RWPE1 (cell line): ENCODE measurements around the gene ALG14.

Experiments used
- CTCF ChIA-PET: fragments of 350-600 bp; sonication (Branson Sonifier 250); formaldehyde crosslinking; extraction: SDS; loops from one replicate; lab custom pipeline; 2021; lab: Yijun Ruan, JAX
- POLR2A ChIA-PET: fragments of 400-600 bp; formaldehyde crosslinking; extraction: SDS; loops from one replicate; lab custom pipeline; 2020; ENCODE audit warnings: antibody characterized with exemption; ENCODE audit not compliant: low non-redundant PET; lab: Yijun Ruan, JAX
- DNase-seq: peaks from one replicate; pipeline ENCODE4 v3.0.0; 2012; ENCODE audit warnings: low spot score
- H3K27ac ChIP-seq: fragments of 450-650 bp; 2 replicates; pipeline ENCODE4 v1.5.1; 2017
- TF ChIP-seq, protein P1 (sequence below): fragments of 450-650 bp; conservative IDR thresholded peaks from 2 replicates; pipeline ENCODE4 v1.5.1; 2017; ENCODE audit warnings: low read depth, mild to moderate bottlenecking

Gene ALG14

DNA sequence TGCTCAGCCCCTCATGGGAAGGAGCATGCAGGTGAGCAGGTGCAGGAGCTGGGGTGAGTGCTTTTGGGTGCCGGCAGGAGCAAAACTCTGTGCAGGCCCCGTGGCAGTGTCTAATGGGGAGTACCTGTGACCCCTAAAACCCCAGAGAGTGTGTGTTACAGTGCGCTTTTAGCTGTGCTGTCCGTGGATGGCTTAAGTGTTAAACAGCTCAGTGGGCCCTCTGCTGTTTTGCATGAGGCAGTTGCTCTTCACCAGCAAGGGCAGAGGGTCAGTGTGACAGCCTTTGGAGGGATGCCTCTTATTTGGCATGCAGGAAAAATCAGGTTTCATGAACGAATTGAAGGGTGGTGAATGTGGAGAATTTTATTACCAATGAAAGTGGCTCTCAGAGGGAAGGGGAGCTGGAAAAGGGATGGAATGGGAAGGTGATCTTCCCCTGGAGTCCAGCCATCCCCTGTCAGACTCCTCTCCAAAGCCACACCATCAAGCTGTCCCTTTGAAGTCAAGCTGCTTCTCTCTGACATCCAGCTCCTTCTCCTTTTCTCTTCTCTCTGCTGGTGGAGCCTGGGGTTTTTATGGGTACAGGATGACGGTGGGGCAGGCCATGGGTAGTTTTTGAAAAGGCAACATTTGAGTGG lies 17.0 kb upstream of the ALG14 start:
- ChIA-PET POLR2A (no interaction called here), CTCF (interaction anchor here (0.7 kb wide), 1 partner anchor 226 kb away, joined by 3 read pairs; no protein-coding TSS in a partner anchor)
- H3K27ac ChIP-seq = no peak overlapping the region
- DNase-seq = no peak
- TF ChIP-seq, protein P1, sequence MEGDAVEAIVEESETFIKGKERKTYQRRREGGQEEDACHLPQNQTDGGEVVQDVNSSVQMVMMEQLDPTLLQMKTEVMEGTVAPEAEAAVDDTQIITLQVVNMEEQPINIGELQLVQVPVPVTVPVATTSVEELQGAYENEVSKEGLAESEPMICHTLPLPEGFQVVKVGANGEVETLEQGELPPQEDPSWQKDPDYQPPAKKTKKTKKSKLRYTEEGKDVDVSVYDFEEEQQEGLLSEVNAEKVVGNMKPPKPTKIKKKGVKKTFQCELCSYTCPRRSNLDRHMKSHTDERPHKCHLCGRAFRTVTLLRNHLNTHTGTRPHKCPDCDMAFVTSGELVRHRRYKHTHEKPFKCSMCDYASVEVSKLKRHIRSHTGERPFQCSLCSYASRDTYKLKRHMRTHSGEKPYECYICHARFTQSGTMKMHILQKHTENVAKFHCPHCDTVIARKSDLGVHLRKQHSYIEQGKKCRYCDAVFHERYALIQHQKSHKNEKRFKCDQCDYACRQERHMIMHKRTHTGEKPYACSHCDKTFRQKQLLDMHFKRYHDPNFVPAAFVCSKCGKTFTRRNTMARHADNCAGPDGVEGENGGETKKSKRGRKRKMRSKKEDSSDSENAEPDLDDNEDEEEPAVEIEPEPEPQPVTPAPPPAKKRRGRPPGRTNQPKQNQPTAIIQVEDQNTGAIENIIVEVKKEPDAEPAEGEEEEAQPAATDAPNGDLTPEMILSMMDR = no peak

DNA sequence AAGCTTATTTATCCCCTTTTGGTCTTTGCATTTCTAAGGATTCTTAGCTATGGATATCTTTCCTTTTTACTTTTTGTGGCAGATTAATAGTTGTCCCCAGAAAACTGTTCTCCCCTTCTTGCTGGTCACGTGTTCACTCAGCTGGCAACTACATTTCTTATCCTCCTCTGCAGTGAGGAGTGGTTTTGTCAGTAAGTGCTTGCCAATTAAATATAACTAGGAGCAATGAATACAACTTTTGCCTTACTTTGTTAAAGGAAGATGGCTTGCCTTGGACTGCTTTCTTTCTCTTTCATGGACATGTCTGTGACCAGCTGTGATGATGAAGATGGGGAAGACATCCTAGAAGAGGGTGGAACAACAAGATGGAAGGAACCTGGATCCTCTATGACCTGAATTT lies 15.6 kb upstream of the ALG14 start:
- ChIA-PET POLR2A (no interaction called here), CTCF (no interaction called here)
- TF ChIP-seq, protein P1 = no peak
- DNase-seq = no peak
- no peak overlapping the region for H3K27ac ChIP-seq

DNA sequence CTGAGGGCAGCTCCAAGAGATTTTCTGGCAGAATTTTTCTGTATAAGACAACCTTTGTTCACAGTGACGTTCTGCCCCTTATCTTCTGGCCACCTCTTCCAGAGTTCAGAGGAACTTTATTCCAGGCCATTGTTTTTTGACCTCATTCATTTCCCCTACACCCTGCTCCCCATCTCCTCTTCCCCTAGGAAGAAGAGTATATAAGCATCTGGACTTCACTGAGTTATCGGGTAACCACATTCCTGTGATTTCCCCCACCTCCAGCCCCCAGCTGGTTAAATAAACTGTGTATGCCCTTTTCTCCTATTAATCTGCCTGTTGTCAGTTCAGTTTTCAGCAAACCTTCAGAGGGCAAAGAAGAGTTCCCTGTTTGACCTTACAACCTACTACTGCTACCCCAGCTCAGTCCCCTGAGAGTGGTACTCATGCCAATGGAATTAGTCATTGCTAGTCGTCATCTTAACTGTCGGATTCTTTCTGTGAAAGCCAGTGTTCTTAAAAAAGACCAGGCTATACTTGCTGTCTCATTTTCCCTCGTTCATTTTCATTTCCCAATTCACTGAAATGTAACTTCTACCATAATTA lies 14.3 kb upstream of the ALG14 start:
- TF ChIP-seq, protein P1 = no peak
- POLR2A ChIA-PET = no interaction called here
- peak; percentile 74 for DNase-seq
- no peak overlapping the region for H3K27ac ChIP-seq
- CTCF ChIA-PET = interaction anchor here (1.3 kb wide), 1 partner anchor 11 kb away, joined by 3 read pairs; no protein-coding TSS in a partner anchor

DNA sequence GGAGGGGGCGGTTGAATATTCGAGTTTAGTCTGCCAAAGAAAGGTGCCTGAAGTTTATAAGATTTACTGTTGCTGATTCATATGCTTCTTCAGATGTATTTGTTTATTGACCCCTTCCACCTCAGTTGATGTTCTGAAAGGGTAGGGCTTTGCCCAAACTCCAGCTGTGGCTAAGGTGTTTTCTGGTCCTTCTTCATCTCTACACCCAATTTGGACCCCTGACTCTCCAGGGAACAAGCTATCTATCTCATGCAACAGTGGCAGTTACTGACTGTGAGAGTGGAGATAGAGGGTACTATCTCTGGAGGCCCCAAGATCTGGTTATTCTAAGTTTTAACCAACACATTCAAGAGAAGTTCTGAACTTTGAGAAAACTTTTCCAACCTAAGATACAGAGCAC lies 12.6 kb upstream of the ALG14 start:
- POLR2A ChIA-PET = interaction anchor here (1.3 kb wide), 1 partner anchor 149 kb away, joined by 4 read pairs; the partner anchor contains the start of gene RWDD3
- TF ChIP-seq, protein P1 = no peak
- CTCF ChIA-PET = interaction anchor here (0.6 to 1.9 kb wide), 4 partner anchors 10 to 1125 kb away, joined by 4 to 6 read pairs (median 5); partner anchors contain the start of gene RWDD3

DNA sequence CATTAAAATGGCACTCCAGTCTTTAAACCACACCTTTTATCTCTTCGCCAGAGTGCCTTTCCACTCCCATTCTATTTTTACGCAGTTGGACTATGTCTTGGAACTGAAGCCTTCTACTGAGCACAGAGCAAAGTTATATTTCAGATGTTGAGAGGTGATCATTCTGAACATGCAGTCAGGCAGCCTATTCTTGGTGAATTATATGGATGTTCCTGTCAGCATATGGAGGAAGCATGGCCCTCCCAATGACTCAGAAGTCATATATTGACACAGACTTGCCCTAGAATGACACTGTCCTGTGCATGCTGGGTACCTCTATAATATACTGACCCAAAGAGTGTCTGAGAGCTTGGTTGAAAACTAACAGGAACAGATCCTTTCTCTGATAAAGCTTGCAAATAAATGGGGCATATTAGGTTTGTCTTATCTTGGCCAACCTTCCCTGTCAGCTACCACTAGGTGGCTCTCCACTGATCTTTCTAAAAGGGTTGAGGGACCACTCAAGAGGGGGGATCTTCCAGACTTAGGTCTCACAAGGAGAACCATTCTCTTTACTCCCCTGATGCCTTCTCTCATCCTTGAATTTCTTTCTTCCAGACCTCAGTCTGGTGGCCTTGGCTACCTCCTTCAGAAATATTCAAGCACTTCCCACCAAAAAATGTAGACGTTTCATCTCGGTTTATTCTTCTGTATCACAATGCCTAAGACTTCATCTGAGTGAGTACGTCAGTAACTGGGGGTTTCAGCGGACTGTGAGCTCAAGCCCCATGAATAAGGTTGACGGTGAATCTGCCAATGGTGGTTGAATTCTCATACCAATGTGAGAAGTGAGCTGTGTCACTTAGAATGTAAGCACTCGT lies 11.8 kb upstream of the ALG14 start:
- TF ChIP-seq, protein P1 = peak; percentile 40; the same call in 1 of the 2 replicates
- peak; percentile 32 for DNase-seq
- POLR2A ChIA-PET = interaction anchor here (1.3 kb wide), 1 partner anchor 149 kb away, joined by 4 read pairs; the partner anchor contains the start of gene RWDD3
- H3K27ac ChIP-seq = no peak overlapping the region
- CTCF ChIA-PET = interaction anchor here (0.5 to 1.9 kb wide), 8 partner anchors 9 to 1126 kb away, joined by 3 to 6 read pairs (median 4); partner anchors contain the start of gene RWDD3

More for the DNA sequence above, 12.6 kb upstream of the ALG14 start:
- no peak overlapping the region for H3K27ac ChIP-seq
- no peak for DNase-seq

DNA sequence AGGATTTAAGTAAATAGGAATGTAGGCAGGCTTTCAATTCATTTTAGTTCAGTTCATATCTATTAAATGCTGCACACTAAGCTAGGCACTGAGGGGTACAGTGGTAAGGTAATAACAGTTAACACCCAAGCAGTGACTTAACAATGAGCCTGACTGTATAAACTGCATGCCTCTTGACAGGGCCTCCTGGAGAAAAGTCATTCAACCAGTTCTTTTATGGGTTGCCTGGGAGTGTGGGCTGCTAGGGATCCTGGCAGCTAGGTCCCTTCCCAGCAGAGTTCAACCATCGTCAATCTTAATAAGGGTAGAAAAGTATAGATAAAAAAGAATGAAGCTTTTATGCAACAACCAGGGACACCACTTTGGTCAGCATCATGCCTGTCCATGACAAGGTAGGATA lies 8.1 kb upstream of the ALG14 start:
- no peak for DNase-seq
- ChIA-PET CTCF (no interaction called here), POLR2A (no interaction called here)
- TF ChIP-seq, protein P1 = no peak
- no peak overlapping the region for H3K27ac ChIP-seq
